NCI-H2196 treated with DMSO at 0.1 percent for 48 hours (cell line): ENCODE results near the gene AGRN.
"Not testable (repeated sequence)": the region's sequence is repeated elsewhere in the genome, so short reads cannot be mapped to it uniquely, and the experiment has no call there.

Source experiments
- DNase-seq: peaks from one replicate; lab custom pipeline; 2025; ENCODE audit not compliant: unreplicated experiment; lab: John Stamatoyannopoulos, UW

The AGRN gene

GRCh38 chr1:1090424-1091343, 70.8 kb downstream of the AGRN start:
- no peak for DNase-seq

- DNase-seq: no peak
These were observed 71.6 kb downstream of the AGRN start for GRCh38 chr1:1091344-1092148.

GRCh38 chr1:1092149-1092855, 72.4 kb downstream of the AGRN start:
- DNase-seq: no peak

- no peak for DNase-seq
These were observed 73.1 kb downstream of the AGRN start for GRCh38 chr1:1092894-1093609.

GRCh38 chr1:1093610-1093943, 73.7 kb downstream of the AGRN start:
- DNase-seq: no peak

GRCh38 chr1:1094981-1095380, 75.1 kb downstream of the AGRN start:
- no peak for DNase-seq

GRCh38 chr1:1096136-1096535, 76.2 kb downstream of the AGRN start:
- not testable (repeated sequence) for DNase-seq

GRCh38 chr1:1098681-1099421, 78.9 kb downstream of the AGRN start:
- DNase-seq: no peak

- no peak for DNase-seq
These were observed 79.7 kb downstream of the AGRN start for GRCh38 chr1:1099506-1100183.

- DNase-seq: no peak
These were observed 80.4 kb downstream of the AGRN start for GRCh38 chr1:1100296-1100695.

GRCh38 chr1:1101503-1101902, 81.6 kb downstream of the AGRN start:
- no peak for DNase-seq

GRCh38 chr1:1104152-1104551, 84.2 kb downstream of the AGRN start:
- not testable (repeated sequence) for DNase-seq
